OCI-LY7 (cell line): Measurements from ENCODE around the gene DHCR24. TPM values are rescaled to one million over a fixed set of nuclear protein-coding genes. Genes with fewer than 3 reads are reported as not detected.
A peak's percentile ranks its signal among the peaks of the same experiment; 100 is the strongest.

Experiments used
- BruUV-seq: library from RNA; stranded (reverse); fragments of 400-500 nt; replicated peaks from 2 replicates; lab custom pipeline; 2021; lab: Mats Ljungman, UMichigan
- CTCF ChIA-PET: fragments of 300-600 bp; sonication (Branson Sonifier 250); formaldehyde crosslinking; loops from one replicate; lab custom pipeline; 2022; ENCODE audit warnings: antibody characterized with exemption; ENCODE audit not compliant: unreplicated experiment; lab: Charles Lee
- POLR2A ChIA-PET: fragments of 300-600 bp; sonication (Branson Sonifier 250); formaldehyde crosslinking; loops from one replicate; lab custom pipeline; 2022; ENCODE audit warnings: antibody characterized with exemption; lab: Charles Lee
- DNase-seq: peaks from one replicate; pipeline ENCODE4 v3.0.0-alpha.2; 2015; ENCODE audit warnings: low spot score
- H2AFZ ChIP-seq: fragments of 200-600 bp; sonication (generic), shearing (Covaris generic); 2 replicates; pipeline ENCODE4 v1.6.1; 2014; ENCODE audit warnings: mild to moderate bottlenecking, antibody characterized with exemption, low read length, moderate library complexity
- H3K27ac ChIP-seq: fragments of 200-600 bp; sonication (generic); 2 replicates; pipeline ENCODE4 v1.5.1; 2014; ENCODE audit warnings: mixed run types, low read depth, mild to moderate bottlenecking, moderate library complexity, low read length, inconsistent platforms; ENCODE audit not compliant: poor library complexity, severe bottlenecking
- H3K36me3 ChIP-seq: fragments of 200-600 bp; sonication (generic); 2 replicates; pipeline ENCODE4 v1.6.1; 2014; ENCODE audit warnings: mild to moderate bottlenecking, antibody characterized with exemption, low read length, moderate library complexity, mixed read lengths; ENCODE audit not compliant: insufficient read depth
- H3K4me1 ChIP-seq: fragments of 200-600 bp; sonication (generic); 2 replicates; pipeline ENCODE4 v1.5.1; 2014; ENCODE audit warnings: mild to moderate bottlenecking, low read length; ENCODE audit not compliant: insufficient read depth, poor library complexity, severe bottlenecking
- H3K4me2 ChIP-seq: fragments of 200-600 bp; sonication (generic); 2 replicates; pipeline ENCODE4 v1.6.1; 2014; ENCODE audit warnings: mild to moderate bottlenecking, low read length
- H3K4me3 ChIP-seq: fragments of 200-600 bp; sonication (generic); 2 replicates; pipeline ENCODE4 v1.5.1; 2014; ENCODE audit warnings: mild to moderate bottlenecking, low read depth, low read length; ENCODE audit not compliant: poor library complexity, severe bottlenecking
- H3K79me2 ChIP-seq: fragments of 200-600 bp; sonication (generic); 2 replicates; pipeline ENCODE4 v1.6.1; 2016; ENCODE audit warnings: low read depth, mild to moderate bottlenecking, low read length, moderate library complexity, mixed read lengths; ENCODE audit not compliant: insufficient read depth
- H3K9me2 ChIP-seq: fragments of 200-600 bp; sonication (generic); 2 replicates; pipeline ENCODE4 v1.6.1; 2016; ENCODE audit warnings: mild to moderate bottlenecking, low read length, mixed read lengths; ENCODE audit not compliant: insufficient read depth
- H3K9me3 ChIP-seq: fragments of 200-600 bp; sonication (generic); 2 replicates; pipeline ENCODE4 v1.6.1; 2014; ENCODE audit warnings: mild to moderate bottlenecking, mixed run types, low read length, mixed read lengths
- H4K20me1 ChIP-seq: fragments of 200-600 bp; sonication (generic); 2 replicates; pipeline ENCODE4 v1.6.1; 2014; ENCODE audit warnings: mild to moderate bottlenecking, antibody characterized with exemption, low read length, moderate library complexity, mixed read lengths; ENCODE audit not compliant: insufficient read depth
- CTCF ChIP-seq: fragments of 200-600 bp; sonication (generic); conservative IDR thresholded peaks from 2 replicates; pipeline ENCODE4 v1.5.1; 2014; ENCODE audit warnings: mild to moderate bottlenecking, antibody characterized with exemption, low read length, moderate library complexity, mixed read lengths
- EZH2phosphoT487 ChIP-seq: fragments of 200-600 bp; sonication (generic); IDR thresholded peaks from 2 replicates; pipeline ENCODE4 v1.6.1; 2018; ENCODE audit warnings: low read depth, borderline replicate concordance, mild to moderate bottlenecking, mixed run types, antibody characterized with exemption, low read length, moderate library complexity, mixed read lengths
- intact Hi-C: fragments of 100-400 bp; cut with micrococcal nuclease; formaldehyde crosslinking; loops from one replicate; pipeline ENCODE4 v1.10.0; 2022; ENCODE audit not compliant: unreplicated experiment
- total RNA-seq, 2 experiments: library from RNA; depleted of rRNA in 1 of 2; stranded (reverse); fragments of >200 nt in 1 of 2; shearing (Covaris generic) in 1 of 2; gene quantifications; 2 replicates each; pipeline ENCODE4 v1.2.3, GENCODE V29; 2014 to 2022

DHCR24 gene
- total RNA-seq, 2 experiments from 2014 or later, result 45.7 to 93.6 TPM

- no peak overlapping the region for H3K4me3 ChIP-seq
- no peaks in the 10 kb centered on the region for H3K9me3 ChIP-seq
- H3K4me1 ChIP-seq, result no peaks in the 10 kb centered on the region
- ChIA-PET CTCF (no interaction called here), POLR2A (interaction anchor here (0.9 kb wide), 1 partner anchor 10 kb away, joined by 3 read pairs; no protein-coding TSS in a partner anchor)
- no peak for TF ChIP-seq CTCF
- no peak for TF ChIP-seq EZH2phosphoT487
- H3K4me2 ChIP-seq, result no peak overlapping the region
- BruUV-seq, result TSS peak; percentile 41
- H4K20me1 ChIP-seq, result no peaks in the 10 kb centered on the region
- peaks cover 93% of the 10 kb centered on the region for H3K36me3 ChIP-seq
- intact Hi-C loops, result no loop called here
- no peak overlapping the region for H2AFZ ChIP-seq
- no peaks in the 10 kb centered on the region for H3K9me2 ChIP-seq
- no peak overlapping the region for H3K27ac ChIP-seq
- no peak for DNase-seq
- no peaks in the 10 kb centered on the region for H3K79me2 ChIP-seq
Observed at GRCh38 chr1:54863267-54863665, 23.7 kb downstream of the DHCR24 start.

GRCh38 chr1:54861070-54861761 lies 25.8 kb downstream of the DHCR24 start:
- Histone ChIP-seq H3K4me1 (no peaks in the 10 kb centered on the region), H3K9me3 (no peaks in the 10 kb centered on the region), H3K9me2 (no peaks in the 10 kb centered on the region), H3K36me3 (peaks cover 94% of the 10 kb centered on the region), H3K27ac (no peak overlapping the region), H4K20me1 (no peaks in the 10 kb centered on the region), H2AFZ (no peak overlapping the region), H3K4me2 (no peak overlapping the region), H3K4me3 (no peak overlapping the region), H3K79me2 (no peaks in the 10 kb centered on the region)
- peak; percentile 23 for DNase-seq
- intact Hi-C loops, result no loop called here
- TF ChIP-seq CTCF, result no peak
- TF ChIP-seq EZH2phosphoT487, result no peak
- no TSS peak for BruUV-seq
- ChIA-PET POLR2A (interaction anchor here (0.7 to 0.8 kb wide), 3 partner anchors 9 to 13 kb away, joined by 3 read pairs; no protein-coding TSS in a partner anchor), CTCF (no interaction called here)

GRCh38 chr1:54859700-54860391 lies 27.1 kb downstream of the DHCR24 start:
- Histone ChIP-seq H3K9me2 (no peaks in the 10 kb centered on the region), H3K9me3 (no peaks in the 10 kb centered on the region), H3K4me3 (no peak overlapping the region), H3K27ac (no peak overlapping the region), H3K36me3 (peaks cover 90% of the 10 kb centered on the region), H4K20me1 (no peaks in the 10 kb centered on the region), H3K4me1 (no peaks in the 10 kb centered on the region), H3K79me2 (no peaks in the 10 kb centered on the region), H2AFZ (no peak overlapping the region), H3K4me2 (no peak overlapping the region)
- TF ChIP-seq EZH2phosphoT487 (no peak), CTCF (no peak)
- ChIA-PET CTCF (no interaction called here), POLR2A (interaction anchor here (0.7 kb wide), 1 partner anchor 16 kb away, joined by 3 read pairs; no protein-coding TSS in a partner anchor)
- BruUV-seq, result no TSS peak
- intact Hi-C loops, result no loop called here
- no peak for DNase-seq
